Measurements from ENCODE around the gene SH3BGRL3. TPM values are rescaled to one million over a fixed set of nuclear protein-coding genes. Genes with fewer than 3 reads are reported as not detected.
A peak's percentile ranks its signal among the peaks of the same experiment; 100 is the strongest.

Gene SH3BGRL3
- total RNA-seq, 4 donors from 2014 or later = 76.9 to 163 (median 106) TPM

DNA sequence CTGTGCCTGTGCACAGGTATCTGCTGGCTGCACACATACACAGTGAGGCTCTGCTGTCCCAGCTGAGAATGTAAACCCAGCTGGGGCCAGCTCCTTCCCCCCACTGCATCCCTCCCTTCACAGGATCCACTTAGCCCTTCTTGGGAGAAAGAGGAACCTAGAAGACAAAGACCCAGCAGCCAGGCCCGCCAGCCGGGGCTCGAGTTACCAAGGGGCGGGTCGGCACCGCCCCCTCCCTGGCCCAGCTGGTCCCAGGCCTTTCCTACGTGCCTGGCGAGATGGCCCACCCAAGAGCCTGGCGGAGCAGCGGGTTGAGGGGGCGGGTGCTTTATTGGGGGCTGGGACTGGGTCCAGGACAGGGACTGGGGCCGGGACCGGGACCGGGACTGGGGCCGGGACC, 2.1 kb downstream of the SH3BGRL3 start:
- WGBS, 2 donors = no CpG with 5 or more reads among the region's 15 CpGs
- Histone ChIP-seq H3K27me3 (no peaks in the 10 kb centered on the region), H3K4me1 (peaks cover 53 to 96% (median 59%) of the 10 kb centered on the region in 3 donors), H3K9me3 (no peaks in the 10 kb centered on the region), H3K4me3 (peak overlapping the region in 1 of 4 donors; percentile 98), H3K36me3 (peaks cover 0 to 35% (median 0%) of the 10 kb centered on the region in 3 donors), H3K27ac (peak overlapping the region; percentile 99 to 100 (median 99))
- no peak for DNase-seq
- intact Hi-C loops (cut with DNase I) = loop anchor here (5.0 kb wide), 1 partner anchor 40 kb away; no protein-coding TSS in a partner anchor
- TF ChIP-seq POLR2A (IDR thresholded peaks at IDR 0.05) = no peak
- TF ChIP-seq, protein P1, sequence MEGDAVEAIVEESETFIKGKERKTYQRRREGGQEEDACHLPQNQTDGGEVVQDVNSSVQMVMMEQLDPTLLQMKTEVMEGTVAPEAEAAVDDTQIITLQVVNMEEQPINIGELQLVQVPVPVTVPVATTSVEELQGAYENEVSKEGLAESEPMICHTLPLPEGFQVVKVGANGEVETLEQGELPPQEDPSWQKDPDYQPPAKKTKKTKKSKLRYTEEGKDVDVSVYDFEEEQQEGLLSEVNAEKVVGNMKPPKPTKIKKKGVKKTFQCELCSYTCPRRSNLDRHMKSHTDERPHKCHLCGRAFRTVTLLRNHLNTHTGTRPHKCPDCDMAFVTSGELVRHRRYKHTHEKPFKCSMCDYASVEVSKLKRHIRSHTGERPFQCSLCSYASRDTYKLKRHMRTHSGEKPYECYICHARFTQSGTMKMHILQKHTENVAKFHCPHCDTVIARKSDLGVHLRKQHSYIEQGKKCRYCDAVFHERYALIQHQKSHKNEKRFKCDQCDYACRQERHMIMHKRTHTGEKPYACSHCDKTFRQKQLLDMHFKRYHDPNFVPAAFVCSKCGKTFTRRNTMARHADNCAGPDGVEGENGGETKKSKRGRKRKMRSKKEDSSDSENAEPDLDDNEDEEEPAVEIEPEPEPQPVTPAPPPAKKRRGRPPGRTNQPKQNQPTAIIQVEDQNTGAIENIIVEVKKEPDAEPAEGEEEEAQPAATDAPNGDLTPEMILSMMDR (IDR thresholded peaks at IDR 0.05) = no peak

DNA sequence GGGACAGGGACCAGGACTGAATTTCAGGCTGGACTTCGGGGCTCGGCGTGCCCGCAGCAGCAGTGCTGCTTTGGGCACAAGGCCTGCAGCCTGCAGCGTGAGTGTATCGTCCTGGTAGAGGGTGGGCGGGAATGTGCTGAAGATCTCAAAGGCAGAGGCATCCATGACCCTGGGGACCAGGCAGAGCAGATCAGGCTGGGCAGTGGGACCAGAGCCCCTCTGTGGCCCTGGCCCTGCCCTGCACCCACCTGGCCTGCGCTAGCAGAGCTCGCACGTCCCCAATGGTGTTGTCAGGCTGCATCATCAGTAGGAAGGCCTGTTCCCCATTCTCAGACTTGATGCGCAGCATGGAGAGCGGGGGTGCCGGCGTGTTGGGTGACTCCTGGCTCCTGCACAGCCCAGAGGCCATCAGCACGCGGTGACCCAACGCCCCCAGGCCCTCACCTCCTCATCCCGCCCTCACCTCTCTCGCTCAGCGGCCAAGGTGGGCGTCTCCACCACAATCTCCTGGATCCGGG, 2.6 kb downstream of the SH3BGRL3 start:
- Histone ChIP-seq H3K4me3 (peak overlapping the region in 1 of 4 donors; percentile 98), H3K27me3 (no peaks in the 10 kb centered on the region), H3K36me3 (peaks cover 0 to 35% (median 0%) of the 10 kb centered on the region in 3 donors), H3K27ac (peak overlapping the region; percentile 54 to 100 (median 99)), H3K4me1 (peaks cover 48 to 96% (median 54%) of the 10 kb centered on the region in 3 donors), H3K9me3 (no peaks in the 10 kb centered on the region)
- WGBS, 2 donors = 72% methylated on average over 8 of the region's 22 CpGs; no CpG with 5 or more reads in 1 of the 2 donors
- intact Hi-C loops (cut with DNase I) = loop anchor here (5.0 kb wide), 1 partner anchor 40 kb away; no protein-coding TSS in a partner anchor
- DNase-seq = no peak
- TF ChIP-seq, protein P1 (IDR thresholded peaks at IDR 0.05) = no peak
- no peak for TF ChIP-seq POLR2A (IDR thresholded peaks at IDR 0.05)

DNA sequence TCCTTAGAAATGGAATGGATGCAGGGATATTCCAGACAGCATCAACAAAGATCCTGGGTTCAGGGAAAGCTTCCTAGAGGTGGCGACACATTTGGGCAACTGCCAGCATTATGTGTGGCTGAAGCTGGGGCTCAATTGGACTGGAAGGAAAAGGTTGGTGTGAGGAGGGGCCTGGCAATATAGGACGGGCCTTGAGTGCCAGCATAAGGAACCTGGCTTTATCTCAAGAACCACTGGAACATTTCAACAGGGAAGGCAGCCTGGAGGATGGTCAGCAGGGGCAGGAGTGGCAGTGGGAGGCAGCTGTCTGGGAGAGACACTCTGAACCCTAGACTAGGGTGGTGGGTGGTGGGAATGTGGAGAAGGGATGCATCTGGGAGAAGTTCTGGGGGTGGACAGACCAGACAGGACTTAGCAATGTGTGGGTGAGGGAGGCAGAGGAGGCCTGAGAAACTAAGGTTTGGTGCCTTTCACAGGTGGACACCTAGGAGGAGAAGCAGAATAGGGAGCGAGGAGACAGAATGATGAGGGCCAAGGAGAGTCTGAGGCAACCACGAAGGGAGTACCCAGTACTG, 3.5 kb downstream of the SH3BGRL3 start:
- H3K27ac ChIP-seq = peak overlapping the region; percentile 54 to 100 (median 70)
- H3K9me3 ChIP-seq = no peaks in the 10 kb centered on the region
- no peaks in the 10 kb centered on the region for H3K27me3 ChIP-seq
- H3K4me3 ChIP-seq = no peak overlapping the region
- intact Hi-C loops (cut with DNase I) = loop anchor here (5.0 kb wide), 1 partner anchor 39 kb away; no protein-coding TSS in a partner anchor
- 67 to 70% methylated on average over 4 of the region's 4 CpGs for WGBS, 2 donors
- peaks cover 0 to 35% (median 0%) of the 10 kb centered on the region in 3 donors for H3K36me3 ChIP-seq
- H3K4me1 ChIP-seq = peaks cover 42 to 96% (median 49%) of the 10 kb centered on the region in 3 donors
- no peak for TF ChIP-seq POLR2A (IDR thresholded peaks at IDR 0.05)
- TF ChIP-seq, protein P1 (IDR thresholded peaks at IDR 0.05) = no peak
- no peak for DNase-seq

DNA sequence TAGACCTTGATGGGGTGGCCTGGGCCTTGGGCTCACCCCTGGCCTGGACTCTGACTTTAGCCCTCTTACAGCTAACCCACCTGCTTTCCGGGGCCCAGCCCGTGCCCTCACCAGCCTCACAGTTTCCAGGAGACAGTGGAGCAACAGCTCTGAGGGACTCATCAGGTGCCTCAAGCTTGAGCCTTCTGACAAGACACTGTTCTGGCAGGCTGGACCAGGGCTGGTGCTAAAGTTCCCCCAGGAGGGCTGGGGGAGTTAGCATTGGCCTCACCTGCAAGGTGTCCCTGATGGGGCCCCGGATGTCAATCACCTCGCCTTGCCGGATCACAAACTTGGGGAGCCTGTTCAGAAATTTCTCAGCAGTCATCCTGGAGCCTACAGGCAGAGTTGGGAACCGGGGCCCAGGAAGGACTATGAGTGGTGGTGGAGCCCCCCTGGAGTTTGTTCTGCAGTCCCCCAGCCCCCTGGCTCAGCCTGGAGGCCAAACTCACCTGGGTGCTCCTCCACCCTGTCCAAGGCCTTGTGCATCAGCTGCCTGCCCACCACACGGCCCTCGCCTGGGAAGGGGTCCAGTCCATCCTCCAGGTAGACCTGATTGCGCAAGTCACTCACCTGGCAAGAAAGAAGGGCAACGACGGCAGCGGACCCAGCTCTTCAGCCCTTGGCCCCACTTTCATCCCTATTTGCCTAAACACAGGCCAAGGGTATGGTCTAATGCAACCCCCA, 4.1 kb downstream of the SH3BGRL3 start:
- Histone ChIP-seq H3K4me3 (peak overlapping the region in 1 of 4 donors; percentile 13), H3K27ac (peak overlapping the region; percentile 54 to 100 (median 70)), H3K36me3 (peaks cover 0 to 35% (median 0%) of the 10 kb centered on the region in 3 donors), H3K27me3 (no peaks in the 10 kb centered on the region), H3K9me3 (no peaks in the 10 kb centered on the region), H3K4me1 (peaks cover 43 to 96% (median 49%) of the 10 kb centered on the region in 3 donors)
- 70% methylated on average over 6 of the region's 12 CpGs; no CpG with 5 or more reads in 1 of the 2 donors for WGBS, 2 donors
- no peak for TF ChIP-seq POLR2A (IDR thresholded peaks at IDR 0.05)
- TF ChIP-seq, protein P1 (IDR thresholded peaks at IDR 0.05) = no peak
- intact Hi-C loops (cut with DNase I) = loop anchor here (5.0 kb wide), 1 partner anchor 38 kb away; no protein-coding TSS in a partner anchor
- DNase-seq = no peak

Measured in esophagus squamous epithelium (tissue), 5 donors.